KMS-11 (cell line): Measurements from ENCODE around the gene PCGF6.

ENCODE experiments used
- H2AFZ ChIP-seq: fragments of 200-600 bp; sonication (generic); 2 replicates; pipeline ENCODE4 v1.6.1; 2016; ENCODE audit warnings: antibody characterized with exemption, mixed run types, low read depth
- H3K27ac ChIP-seq: fragments of 200-600 bp; sonication (generic); 2 replicates; pipeline ENCODE4 v1.6.1; 2016; ENCODE audit warnings: mild to moderate bottlenecking, mixed run types
- H3K27me3 ChIP-seq: fragments of 200-600 bp; sonication (generic); 2 replicates; pipeline ENCODE4 v1.6.1; 2017; ENCODE audit warnings: mild to moderate bottlenecking, low read depth, mixed run types, moderate library complexity; ENCODE audit not compliant: insufficient read depth
- H3K36me3 ChIP-seq: fragments of 200-600 bp; sonication (generic); 2 replicates; pipeline ENCODE4 v1.6.1; 2017; ENCODE audit warnings: mild to moderate bottlenecking, mixed run types; ENCODE audit not compliant: insufficient read depth
- H3K4me1 ChIP-seq: fragments of 200-600 bp; sonication (generic); 2 replicates; pipeline ENCODE4 v1.6.1; 2016; ENCODE audit warnings: mild to moderate bottlenecking, low read depth, mixed run types; ENCODE audit not compliant: poor library complexity, severe bottlenecking
- H3K4me2 ChIP-seq: fragments of 200-600 bp; sonication (generic); 2 replicates; pipeline ENCODE4 v1.7.0; 2016; ENCODE audit warnings: mild to moderate bottlenecking, mixed run types
- H3K4me3 ChIP-seq: fragments of 200-600 bp; sonication (generic); IDR thresholded peaks from 2 replicates; pipeline ENCODE4 v1.6.1; 2017; ENCODE audit warnings: low read depth, low read length, mixed read lengths; ENCODE audit not compliant: insufficient read depth
- H3K79me2 ChIP-seq: fragments of 200-600 bp; sonication (generic); 2 replicates; pipeline ENCODE4 v1.6.1; 2016; ENCODE audit warnings: low read depth, mixed run types; ENCODE audit not compliant: insufficient read depth
- H3K9ac ChIP-seq: fragments of 200-600 bp; sonication (generic); 2 replicates; pipeline ENCODE4 v1.6.1; 2016; ENCODE audit warnings: mild to moderate bottlenecking, mixed run types
- H4K20me1 ChIP-seq: fragments of 200-600 bp; sonication (generic); 2 replicates; pipeline ENCODE4 v1.6.1; 2016; ENCODE audit warnings: mild to moderate bottlenecking, mixed run types; ENCODE audit not compliant: insufficient read depth
- TF ChIP-seq, protein P1 (sequence below): fragments of 200-600 bp; sonication (generic); conservative IDR thresholded peaks from 2 replicates; pipeline ENCODE4 v1.6.1; 2017; ENCODE audit warnings: low read depth, mild to moderate bottlenecking, antibody characterized with exemption, low read length, moderate library complexity, mixed read lengths

The PCGF6 gene

GRCh38 chr10:103254538-103255325 is 96.2 kb downstream of the PCGF6 start:
- Histone ChIP-seq H2AFZ (no peak overlapping the region), H3K9ac (no peak overlapping the region), H3K36me3 (no peaks in the 10 kb centered on the region), H3K4me1 (no peaks in the 10 kb centered on the region), H3K4me3 (no peak overlapping the region), H3K27me3 (no peaks in the 10 kb centered on the region), H4K20me1 (no peaks in the 10 kb centered on the region), H3K79me2 (no peaks in the 10 kb centered on the region), H3K4me2 (no peak overlapping the region), H3K27ac (no peak overlapping the region)
- TF ChIP-seq, protein P1, sequence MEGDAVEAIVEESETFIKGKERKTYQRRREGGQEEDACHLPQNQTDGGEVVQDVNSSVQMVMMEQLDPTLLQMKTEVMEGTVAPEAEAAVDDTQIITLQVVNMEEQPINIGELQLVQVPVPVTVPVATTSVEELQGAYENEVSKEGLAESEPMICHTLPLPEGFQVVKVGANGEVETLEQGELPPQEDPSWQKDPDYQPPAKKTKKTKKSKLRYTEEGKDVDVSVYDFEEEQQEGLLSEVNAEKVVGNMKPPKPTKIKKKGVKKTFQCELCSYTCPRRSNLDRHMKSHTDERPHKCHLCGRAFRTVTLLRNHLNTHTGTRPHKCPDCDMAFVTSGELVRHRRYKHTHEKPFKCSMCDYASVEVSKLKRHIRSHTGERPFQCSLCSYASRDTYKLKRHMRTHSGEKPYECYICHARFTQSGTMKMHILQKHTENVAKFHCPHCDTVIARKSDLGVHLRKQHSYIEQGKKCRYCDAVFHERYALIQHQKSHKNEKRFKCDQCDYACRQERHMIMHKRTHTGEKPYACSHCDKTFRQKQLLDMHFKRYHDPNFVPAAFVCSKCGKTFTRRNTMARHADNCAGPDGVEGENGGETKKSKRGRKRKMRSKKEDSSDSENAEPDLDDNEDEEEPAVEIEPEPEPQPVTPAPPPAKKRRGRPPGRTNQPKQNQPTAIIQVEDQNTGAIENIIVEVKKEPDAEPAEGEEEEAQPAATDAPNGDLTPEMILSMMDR = no peak

GRCh38 chr10:103254113-103254512 is 96.8 kb downstream of the PCGF6 start:
- Histone ChIP-seq H3K4me1 (no peaks in the 10 kb centered on the region), H2AFZ (no peak overlapping the region), H3K79me2 (no peaks in the 10 kb centered on the region), H3K4me3 (no peak overlapping the region), H3K9ac (no peak overlapping the region), H3K36me3 (no peaks in the 10 kb centered on the region), H4K20me1 (no peaks in the 10 kb centered on the region), H3K27ac (no peak overlapping the region), H3K4me2 (no peak overlapping the region), H3K27me3 (no peaks in the 10 kb centered on the region)
- TF ChIP-seq, protein P1 = no peak
